GM10248 (cell line): ENCODE data around the gene FUOM.
"Not testable (repeated sequence)": the region's sequence is repeated elsewhere in the genome, so short reads cannot be mapped to it uniquely, and the experiment has no call there.

ENCODE experiments used
- CTCF ChIA-PET: fragments of 300-600 bp; sonication (Branson Sonifier 250); formaldehyde crosslinking; extraction: SDS; loops from one replicate; lab custom pipeline; 2021; ENCODE audit warnings: antibody characterized with exemption; lab: Yijun Ruan, JAX
- POLR2A ChIA-PET: fragments of 350-650 bp; sonication (Branson Sonifier 250); formaldehyde crosslinking; extraction: SDS; loops from one replicate; lab custom pipeline; 2020; ENCODE audit warnings: antibody characterized with exemption; lab: Yijun Ruan, JAX
- DNase-seq: peaks from one replicate; pipeline ENCODE4 v3.0.0; 2012; ENCODE audit errors: extremely low spot score
- TF ChIP-seq, protein P1 (sequence below): IDR thresholded peaks from 2 replicates; pipeline ENCODE4 v1.5.1; 2012; ENCODE audit warnings: mild to moderate bottlenecking, low read depth; ENCODE audit errors: extremely low read depth, missing control alignments, control extremely low read depth

Gene FUOM

DNA sequence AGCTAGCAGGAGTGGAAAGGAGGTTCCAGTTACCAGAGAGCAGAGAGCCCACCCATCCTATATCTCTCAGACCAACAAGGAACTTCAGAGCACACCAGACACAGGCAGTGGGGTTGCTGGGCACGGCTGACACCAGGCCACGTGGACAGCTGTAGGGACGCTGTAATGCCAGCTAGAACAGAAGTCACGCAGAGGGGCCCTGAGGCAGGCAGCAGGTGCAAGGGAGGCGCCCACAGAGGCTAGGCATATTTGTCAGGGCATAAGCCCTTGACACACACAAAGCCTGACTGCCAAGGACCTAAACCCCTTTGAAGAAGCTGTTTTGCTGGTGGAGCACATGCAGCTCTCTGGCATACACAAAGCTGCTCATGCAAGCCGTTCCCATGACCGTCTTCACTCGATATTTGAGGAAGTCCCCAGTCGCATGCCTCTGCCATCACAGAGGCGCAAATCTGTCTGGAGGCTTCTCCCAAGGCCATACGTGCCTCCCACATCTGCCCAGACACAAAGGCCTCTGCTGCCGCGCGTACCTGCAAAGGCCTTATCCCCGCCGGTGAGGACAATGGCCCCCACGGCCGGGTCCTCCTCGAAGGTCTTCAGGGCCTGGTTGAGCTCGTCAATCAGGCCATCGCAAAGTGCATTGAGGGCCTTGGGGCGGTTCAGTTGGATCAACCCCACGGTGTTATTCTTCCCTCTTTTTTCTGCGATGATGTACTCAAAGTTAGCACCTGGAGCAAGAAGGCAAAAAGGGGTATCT, 12.4 kb upstream of the FUOM start:
- POLR2A ChIA-PET, result interaction anchor here (1.8 kb wide), 1 partner anchor 9 kb away, joined by 4 read pairs; no protein-coding TSS in a partner anchor
- no peak for DNase-seq
- CTCF ChIA-PET, result interaction anchor here (1.2 kb wide), 1 partner anchor 11 kb away, joined by 4 read pairs; no protein-coding TSS in a partner anchor
- TF ChIP-seq, protein P1, sequence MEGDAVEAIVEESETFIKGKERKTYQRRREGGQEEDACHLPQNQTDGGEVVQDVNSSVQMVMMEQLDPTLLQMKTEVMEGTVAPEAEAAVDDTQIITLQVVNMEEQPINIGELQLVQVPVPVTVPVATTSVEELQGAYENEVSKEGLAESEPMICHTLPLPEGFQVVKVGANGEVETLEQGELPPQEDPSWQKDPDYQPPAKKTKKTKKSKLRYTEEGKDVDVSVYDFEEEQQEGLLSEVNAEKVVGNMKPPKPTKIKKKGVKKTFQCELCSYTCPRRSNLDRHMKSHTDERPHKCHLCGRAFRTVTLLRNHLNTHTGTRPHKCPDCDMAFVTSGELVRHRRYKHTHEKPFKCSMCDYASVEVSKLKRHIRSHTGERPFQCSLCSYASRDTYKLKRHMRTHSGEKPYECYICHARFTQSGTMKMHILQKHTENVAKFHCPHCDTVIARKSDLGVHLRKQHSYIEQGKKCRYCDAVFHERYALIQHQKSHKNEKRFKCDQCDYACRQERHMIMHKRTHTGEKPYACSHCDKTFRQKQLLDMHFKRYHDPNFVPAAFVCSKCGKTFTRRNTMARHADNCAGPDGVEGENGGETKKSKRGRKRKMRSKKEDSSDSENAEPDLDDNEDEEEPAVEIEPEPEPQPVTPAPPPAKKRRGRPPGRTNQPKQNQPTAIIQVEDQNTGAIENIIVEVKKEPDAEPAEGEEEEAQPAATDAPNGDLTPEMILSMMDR, result no peak

DNA sequence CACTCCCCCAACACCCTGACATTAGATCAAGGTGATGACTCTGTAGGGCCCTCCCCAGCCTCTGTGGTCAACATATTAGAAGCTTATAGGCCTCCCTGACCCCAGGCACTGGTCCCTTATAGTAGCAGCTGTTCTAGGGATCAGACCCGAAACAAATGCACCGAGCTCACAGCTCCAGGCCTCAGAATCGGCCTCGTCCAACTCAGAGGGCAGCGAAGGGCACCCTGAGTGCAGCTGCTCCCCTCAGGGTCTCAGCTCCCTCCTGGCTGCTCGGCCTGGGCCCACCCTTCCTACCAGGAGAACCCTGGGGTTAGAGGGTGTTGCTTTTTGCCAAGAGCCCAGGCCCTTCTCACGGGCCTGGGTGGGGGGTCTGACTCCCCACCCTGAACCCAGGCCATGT, 10.3 kb upstream of the FUOM start:
- TF ChIP-seq, protein P1, result no peak
- POLR2A ChIA-PET, result interaction anchor here (0.6 kb wide), 1 partner anchor 54 kb away, joined by 5 read pairs; no protein-coding TSS in a partner anchor
- CTCF ChIA-PET, result no interaction called here
- DNase-seq, result no peak

DNA sequence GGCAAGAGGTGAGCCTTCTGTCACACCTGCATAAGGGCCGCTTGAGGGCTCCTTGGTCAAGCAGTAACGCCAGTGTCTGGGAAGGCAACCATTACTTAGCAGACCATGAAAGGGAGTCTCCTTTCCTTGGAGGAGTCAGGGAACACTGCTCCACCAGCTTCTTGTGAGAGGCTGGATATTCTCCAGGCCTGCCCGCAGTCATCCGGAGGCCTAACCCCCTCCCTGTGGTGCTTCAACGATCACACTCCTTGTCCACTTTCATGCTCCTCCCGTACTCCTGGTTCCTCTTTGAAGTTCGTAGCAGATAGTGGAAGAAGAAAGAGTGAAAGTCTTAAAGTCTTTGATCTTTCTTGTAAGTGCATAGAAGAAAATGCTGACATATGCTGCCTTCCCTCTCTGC, 9.6 kb upstream of the FUOM start:
- CTCF ChIA-PET, result interaction anchor here (1.5 kb wide), 1 partner anchor 38 kb away, joined by 3 read pairs; no protein-coding TSS in a partner anchor
- DNase-seq, result not testable (repeated sequence)

DNA sequence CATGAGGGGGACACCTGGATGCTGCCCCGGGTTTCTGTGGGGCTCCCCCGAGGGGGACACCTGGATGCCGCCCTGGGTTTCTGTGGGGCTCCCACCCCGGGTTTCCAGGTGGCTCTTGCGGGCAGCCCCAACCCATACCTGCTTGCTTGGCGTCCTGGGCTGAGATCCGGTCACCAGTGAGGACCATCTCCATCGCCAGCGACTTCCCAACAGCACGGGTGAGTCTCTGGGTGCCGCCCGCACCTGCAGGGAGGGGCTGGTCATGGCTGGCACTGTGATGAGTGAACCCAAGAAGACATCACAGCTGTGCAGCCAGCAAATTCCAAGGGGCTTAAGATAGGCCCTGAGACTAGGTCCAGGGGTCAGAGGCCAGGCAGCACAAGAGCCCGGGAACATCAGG, 8.9 kb upstream of the FUOM start:
- DNase-seq, result no peak
- ChIA-PET CTCF (interaction anchor here (1.5 kb wide), 1 partner anchor 37 kb away, joined by 3 read pairs; no protein-coding TSS in a partner anchor), POLR2A (no interaction called here)
- TF ChIP-seq, protein P1, result no peak

More for the DNA sequence above, 9.6 kb upstream of the FUOM start:
- POLR2A ChIA-PET, result interaction anchor here (0.6 kb wide), 1 partner anchor 55 kb away, joined by 5 read pairs; no protein-coding TSS in a partner anchor

DNA sequence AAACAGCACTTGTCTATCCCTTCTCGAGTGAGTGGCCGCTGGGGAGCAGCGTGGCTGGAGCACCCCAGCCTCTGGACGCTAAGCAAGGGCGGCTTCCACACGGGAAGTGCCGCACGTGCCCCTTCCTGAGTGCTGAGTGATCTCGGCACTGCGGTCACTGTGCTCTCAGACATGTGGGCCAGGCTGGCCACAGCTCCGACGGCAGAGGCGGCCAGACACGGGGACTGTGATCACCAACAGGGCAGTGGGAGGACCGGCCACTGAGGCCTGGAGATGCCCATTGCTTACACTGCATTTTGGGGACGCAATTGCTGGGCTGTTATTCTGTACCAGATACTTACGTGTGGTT, 8.3 kb upstream of the FUOM start:
- TF ChIP-seq, protein P1, result no peak
- DNase-seq, result no peak
- POLR2A ChIA-PET, result no interaction called here
- CTCF ChIA-PET, result interaction anchor here (1.5 kb wide), 1 partner anchor 37 kb away, joined by 3 read pairs; no protein-coding TSS in a partner anchor

DNA sequence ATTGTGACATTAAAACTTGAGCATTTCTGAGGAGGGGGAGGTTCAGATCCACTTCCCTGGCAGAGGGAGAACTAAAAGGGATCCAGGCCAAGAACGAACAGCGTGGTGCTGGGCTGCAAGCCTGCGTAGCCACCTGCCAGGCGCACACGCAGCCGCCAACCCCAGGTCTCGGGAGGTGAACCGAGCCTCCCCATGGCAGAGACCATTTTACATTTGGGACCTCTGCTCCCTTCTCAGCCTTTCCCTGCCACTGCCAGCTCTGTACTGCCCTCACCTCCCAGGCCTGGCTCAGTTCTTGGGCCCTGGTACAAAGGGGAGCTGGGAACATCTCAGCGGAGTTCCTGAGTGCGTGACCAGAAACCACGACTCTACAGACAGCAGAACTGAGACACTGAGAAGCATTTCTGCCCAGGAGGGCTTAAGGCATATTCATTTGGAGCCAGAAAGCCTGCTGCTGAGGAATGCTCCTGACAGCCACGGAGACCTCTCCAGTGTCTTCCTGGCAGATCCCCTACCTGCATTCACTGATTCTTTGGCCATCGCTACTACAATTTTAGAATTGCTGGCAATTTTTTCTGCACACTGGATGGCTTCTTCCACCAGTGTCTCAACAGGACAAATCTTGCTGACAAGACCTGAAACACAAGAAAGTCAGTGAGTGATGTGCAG, 7.8 kb upstream of the FUOM start:
- no peak for DNase-seq
- ChIA-PET POLR2A (no interaction called here), CTCF (no interaction called here)
- TF ChIP-seq, protein P1, result no peak
